ENCODE results near the gene KIRREL2.
A peak's percentile ranks its signal among the peaks of the same experiment; 100 is the strongest.
"Not testable (repeated sequence)": the region's sequence is repeated elsewhere in the genome, so short reads cannot be mapped to it uniquely, and the experiment has no call there.

KIRREL2 gene

GRCh38 chr19:35870798-35871197 lies 14.1 kb downstream of the KIRREL2 start:
- TF ChIP-seq POLR2A (IDR thresholded peaks at IDR 0.05; ENCODE audit: low read length), result no peak
- no peak for TF ChIP-seq GATA1 (IDR thresholded peaks at IDR 0.05; ENCODE audit: low read depth, low read length)
- DNase-seq, result no peak

DNA sequence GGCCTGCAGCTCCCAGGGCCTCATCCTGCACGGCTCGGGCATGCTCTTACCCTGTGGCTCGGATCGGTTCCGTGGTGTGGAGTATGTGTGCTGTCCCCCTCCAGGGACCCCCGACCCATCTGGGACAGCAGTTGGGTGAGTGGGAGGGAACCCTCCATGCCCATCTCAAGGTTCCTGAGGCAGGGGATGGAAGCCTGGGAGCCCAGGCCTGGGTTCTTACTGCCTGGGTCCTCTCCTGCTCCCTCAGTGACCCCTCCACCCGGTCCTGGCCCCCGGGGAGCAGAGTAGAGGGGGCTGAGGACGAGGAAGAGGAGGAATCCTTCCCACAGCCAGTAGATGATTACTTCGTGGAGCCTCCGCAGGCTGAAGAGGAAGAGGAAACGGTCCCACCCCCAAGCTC lies 14.9 kb downstream of the KIRREL2 start:
- TF ChIP-seq POLR2A (IDR thresholded peaks at IDR 0.05; ENCODE audit: low read length), result no peak
- TF ChIP-seq GATA1 (IDR thresholded peaks at IDR 0.05; ENCODE audit: low read depth, low read length), result no peak
- DNase-seq, result no peak

- TF ChIP-seq POLR2A (IDR thresholded peaks at IDR 0.05; ENCODE audit: low read length) (no peak), GATA1 (IDR thresholded peaks at IDR 0.05; ENCODE audit: low read depth, low read length) (no peak)
- DNase-seq, result no peak
Measured at GRCh38 chr19:35872180-35872579, 15.5 kb downstream of the KIRREL2 start.

DNA sequence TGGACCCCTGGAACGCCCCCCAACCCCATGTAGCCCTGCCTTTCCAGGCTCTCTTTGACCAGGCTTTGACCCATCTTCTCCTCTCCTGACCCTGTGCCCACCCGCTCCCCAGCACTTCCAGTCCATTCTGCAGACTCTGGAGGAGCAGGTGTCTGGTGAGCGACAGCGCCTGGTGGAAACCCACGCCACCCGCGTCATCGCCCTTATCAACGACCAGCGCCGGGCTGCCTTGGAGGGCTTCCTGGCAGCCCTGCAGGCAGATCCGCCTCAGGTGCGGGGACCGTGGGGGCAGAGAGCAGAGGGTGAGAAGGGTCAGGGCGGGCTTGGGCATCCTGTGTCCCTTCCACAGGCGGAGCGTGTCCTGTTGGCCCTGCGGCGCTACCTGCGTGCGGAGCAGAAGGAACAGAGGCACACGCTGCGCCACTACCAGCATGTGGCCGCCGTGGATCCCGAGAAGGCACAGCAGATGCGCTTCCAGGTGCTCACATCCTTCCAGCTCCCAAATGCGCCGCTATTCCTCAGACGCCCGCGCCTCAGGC lies 17.8 kb downstream of the KIRREL2 start:
- DNase-seq, result no peak
- TF ChIP-seq GATA1 (IDR thresholded peaks at IDR 0.05; ENCODE audit: low read depth, low read length), result no peak
- TF ChIP-seq POLR2A (IDR thresholded peaks at IDR 0.05; ENCODE audit: low read length), result no peak

DNA sequence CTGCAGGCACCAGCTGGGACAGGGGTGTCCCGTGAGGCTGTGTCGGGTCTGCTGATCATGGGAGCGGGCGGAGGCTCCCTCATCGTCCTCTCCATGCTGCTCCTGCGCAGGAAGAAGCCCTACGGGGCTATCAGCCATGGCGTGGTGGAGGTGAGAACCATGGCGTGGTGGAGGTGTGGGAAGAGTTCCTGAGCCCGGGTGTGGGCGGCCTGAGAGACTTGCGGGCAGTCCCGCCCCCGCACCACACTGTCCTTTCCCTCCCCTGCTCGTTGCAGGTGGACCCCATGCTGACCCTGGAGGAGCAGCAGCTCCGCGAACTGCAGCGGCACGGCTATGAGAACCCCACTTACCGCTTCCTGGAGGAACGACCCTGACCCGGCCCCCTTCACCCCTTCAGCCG lies 22.4 kb downstream of the KIRREL2 start:
- DNase-seq, result no peak
- TF ChIP-seq POLR2A (IDR thresholded peaks at IDR 0.05; ENCODE audit: low read length), result no peak
- TF ChIP-seq GATA1 (IDR thresholded peaks at IDR 0.05; ENCODE audit: low read depth, low read length), result no peak

DNA sequence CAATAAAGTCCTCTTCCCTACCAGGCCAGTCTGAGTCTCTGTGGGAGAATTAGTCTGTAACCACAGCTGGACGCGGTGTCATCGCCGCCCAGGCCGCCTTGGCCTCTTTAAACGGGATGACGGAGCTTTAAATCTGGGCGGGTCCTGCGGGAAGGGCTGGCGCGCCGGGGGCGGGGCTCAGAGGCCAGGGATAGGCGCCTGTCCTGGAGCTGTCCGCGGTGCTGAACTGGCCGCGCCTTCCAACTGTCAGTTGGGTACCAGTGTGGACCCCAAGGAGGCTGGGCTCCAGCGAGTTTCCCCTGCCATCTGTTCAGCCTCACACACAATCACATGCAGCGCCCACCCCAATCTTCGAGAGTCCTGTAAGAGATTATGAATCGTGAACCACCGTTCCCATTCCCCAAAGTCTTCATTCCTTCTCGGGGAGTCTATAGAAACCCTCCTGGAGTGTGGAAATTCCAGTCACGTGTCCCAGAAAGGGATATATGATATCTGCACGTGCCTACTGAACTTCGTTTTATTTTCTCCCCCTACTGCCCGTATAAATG lies 23.1 kb downstream of the KIRREL2 start:
- TF ChIP-seq GATA1 (IDR thresholded peaks at IDR 0.05; ENCODE audit: low read depth, low read length) (no peak), POLR2A (IDR thresholded peaks at IDR 0.05; ENCODE audit: low read length) (no peak)
- DNase-seq, result peak; percentile 85 to 92

DNA sequence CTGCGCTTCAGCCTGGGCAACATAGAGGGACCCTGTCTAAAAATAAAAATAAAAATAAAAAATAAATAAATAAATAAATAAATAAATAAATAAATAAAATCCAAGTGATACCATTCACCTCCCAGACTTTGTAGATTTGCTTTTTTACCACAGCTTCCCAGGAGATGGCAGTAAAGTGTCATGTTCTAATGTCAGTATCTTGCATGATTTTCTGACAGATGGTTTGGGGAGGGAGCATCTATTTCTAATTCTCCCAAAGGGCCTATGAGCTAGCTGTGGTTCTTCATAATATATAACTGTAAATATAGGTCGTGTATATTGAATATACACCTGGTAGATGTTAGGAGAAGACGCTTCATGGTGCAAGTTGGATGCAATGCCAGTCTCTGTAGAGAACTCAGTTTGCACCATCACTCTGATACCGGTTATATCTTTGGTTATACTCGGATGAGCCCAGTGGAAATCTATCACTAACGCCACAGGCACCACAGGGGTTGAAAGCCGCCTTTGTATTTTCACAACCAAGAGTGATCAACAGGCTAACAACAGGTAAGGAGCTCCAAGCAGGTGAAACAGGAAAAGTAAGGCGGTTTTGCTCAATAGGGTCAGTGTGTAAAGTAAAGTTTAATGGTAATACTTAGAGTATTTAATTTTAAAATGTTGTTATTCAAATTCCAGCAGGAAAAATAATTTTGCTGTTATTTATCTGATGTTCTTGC lies 25.6 kb downstream of the KIRREL2 start:
- DNase-seq, result peak; percentile 54 to 63
- TF ChIP-seq POLR2A (IDR thresholded peaks at IDR 0.05; ENCODE audit: low read length) (no peak), GATA1 (IDR thresholded peaks at IDR 0.05; ENCODE audit: low read depth, low read length) (no peak)

DNA sequence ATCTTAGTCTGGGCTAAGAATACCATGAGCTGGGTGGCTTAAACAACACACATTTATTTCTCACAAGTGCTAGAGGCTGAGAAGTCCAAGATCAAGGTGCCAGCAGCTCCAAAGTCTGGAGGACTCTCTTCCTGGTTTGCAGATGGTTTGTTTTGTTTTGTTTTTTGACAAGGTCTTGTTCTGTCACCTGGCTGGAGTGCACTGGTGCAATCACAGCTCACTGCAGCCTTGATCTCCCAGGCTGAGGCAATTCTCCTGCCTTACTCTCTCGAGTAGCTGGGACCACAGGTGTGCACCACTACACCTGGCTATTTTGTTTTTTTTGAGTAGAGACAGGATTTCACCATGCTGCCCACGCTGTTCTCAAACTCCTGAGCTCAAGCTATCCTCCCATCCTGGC lies 27.2 kb downstream of the KIRREL2 start:
- no peak for TF ChIP-seq GATA1 (IDR thresholded peaks at IDR 0.05; ENCODE audit: low read depth, low read length)
- TF ChIP-seq POLR2A (IDR thresholded peaks at IDR 0.05; ENCODE audit: low read length), result no peak
- DNase-seq, result no peak

- TF ChIP-seq GATA1 (IDR thresholded peaks at IDR 0.05; ENCODE audit: low read depth, low read length), result no peak
- TF ChIP-seq POLR2A (IDR thresholded peaks at IDR 0.05; ENCODE audit: low read length), result no peak
- DNase-seq, result no peak
Measured at GRCh38 chr19:35885225-35885738, 28.6 kb downstream of the KIRREL2 start.

- no peak for TF ChIP-seq GATA1 (IDR thresholded peaks at IDR 0.05; ENCODE audit: low read depth, low read length)
- TF ChIP-seq POLR2A (IDR thresholded peaks at IDR 0.05; ENCODE audit: low read length), result no peak
- DNase-seq, result no peak
Measured at GRCh38 chr19:35885904-35886303, 29.2 kb downstream of the KIRREL2 start.

DNA sequence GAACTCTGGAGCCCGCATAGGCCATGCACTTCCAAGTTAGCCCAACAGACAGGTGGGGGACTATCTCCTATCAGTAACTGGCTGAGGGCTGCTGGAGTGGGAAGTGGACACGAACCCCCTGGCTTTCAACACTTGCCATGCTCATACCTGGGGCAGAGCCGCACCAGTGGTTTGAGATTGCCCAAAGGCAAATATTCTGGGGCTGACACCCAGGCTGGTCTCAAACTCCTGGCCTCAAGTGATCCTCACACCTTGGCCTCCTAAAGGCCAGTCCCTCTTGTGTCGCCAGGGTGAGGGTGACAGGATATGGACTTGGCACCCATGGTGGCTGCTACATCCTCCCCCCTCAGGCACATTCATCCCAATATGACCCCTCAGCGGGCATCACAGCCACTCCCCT lies 30.5 kb downstream of the KIRREL2 start:
- no peak for DNase-seq
- TF ChIP-seq POLR2A (IDR thresholded peaks at IDR 0.05; ENCODE audit: low read length) (no peak), GATA1 (IDR thresholded peaks at IDR 0.05; ENCODE audit: low read depth, low read length) (no peak)

GRCh38 chr19:35888398-35888797 lies 31.7 kb downstream of the KIRREL2 start:
- TF ChIP-seq POLR2A (IDR thresholded peaks at IDR 0.05; ENCODE audit: low read length) (no peak), GATA1 (IDR thresholded peaks at IDR 0.05; ENCODE audit: low read depth, low read length) (no peak)
- DNase-seq, result no peak

DNA sequence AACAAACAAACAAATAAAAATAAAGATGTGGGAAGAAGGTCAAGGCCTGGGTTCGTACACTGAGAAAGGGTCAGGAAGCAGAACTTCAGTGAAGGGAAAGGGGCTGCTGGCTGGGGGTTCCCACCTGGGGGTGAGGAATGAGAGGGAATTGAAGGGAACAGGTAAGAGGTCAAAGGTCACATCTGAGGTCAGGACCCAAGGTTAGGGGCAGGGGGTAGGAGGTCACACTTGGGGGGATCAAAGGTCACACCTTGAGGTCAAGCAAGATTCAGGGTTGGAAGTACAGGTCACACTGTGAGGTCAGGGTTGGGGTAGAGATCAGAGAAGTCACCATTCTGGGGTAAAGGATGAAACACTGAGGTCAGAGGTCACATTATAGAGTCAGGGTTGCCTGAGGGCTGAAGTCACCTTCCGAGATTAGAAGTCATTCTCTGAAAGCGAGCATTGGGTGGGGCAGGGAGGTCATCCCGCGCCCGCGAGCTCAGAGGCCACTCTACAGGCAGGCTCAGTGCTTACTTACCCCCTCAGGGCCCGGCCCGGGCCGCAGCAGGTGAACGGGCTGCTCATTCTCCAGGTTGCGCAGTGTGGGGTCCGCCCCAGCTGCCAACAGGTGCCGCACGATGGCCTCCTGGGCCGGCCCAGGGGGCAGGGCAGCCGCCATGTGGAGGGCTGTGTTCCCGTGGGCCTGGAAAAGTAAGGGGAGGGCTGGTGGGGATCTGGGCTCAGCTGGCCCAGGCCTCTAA lies 32.8 kb downstream of the KIRREL2 start:
- TF ChIP-seq POLR2A (IDR thresholded peaks at IDR 0.05; ENCODE audit: low read length), result no peak
- DNase-seq, result no peak

DNA sequence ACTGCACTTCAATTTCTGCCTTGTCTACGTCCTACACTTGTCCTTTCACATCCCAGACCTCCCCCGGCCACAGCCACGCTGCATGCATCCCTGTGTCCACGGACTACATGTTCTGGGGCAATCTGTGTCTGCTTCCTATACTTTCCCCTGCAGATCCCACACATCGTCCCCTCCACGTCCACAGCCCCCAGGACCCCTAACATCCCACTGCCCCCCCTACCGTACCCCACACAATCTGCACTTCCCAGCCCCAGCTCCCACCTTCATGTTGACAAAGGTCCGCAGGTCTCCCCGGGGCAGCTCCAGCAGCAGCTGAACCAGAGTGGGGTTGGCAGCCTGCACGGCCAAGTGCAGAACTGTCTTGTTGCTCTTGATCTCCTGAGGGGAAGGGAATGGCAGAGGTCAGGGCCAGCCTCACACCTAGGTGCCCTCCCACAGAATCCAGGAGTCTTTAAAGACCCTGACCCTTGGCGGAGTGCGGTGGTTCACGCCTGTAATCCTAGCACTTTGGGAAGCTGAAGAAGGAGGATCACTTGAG lies 33.5 kb downstream of the KIRREL2 start:
- no peak for DNase-seq
- TF ChIP-seq GATA1 (IDR thresholded peaks at IDR 0.05; ENCODE audit: low read depth, low read length) (no peak), POLR2A (IDR thresholded peaks at IDR 0.05; ENCODE audit: low read length) (no peak)

DNA sequence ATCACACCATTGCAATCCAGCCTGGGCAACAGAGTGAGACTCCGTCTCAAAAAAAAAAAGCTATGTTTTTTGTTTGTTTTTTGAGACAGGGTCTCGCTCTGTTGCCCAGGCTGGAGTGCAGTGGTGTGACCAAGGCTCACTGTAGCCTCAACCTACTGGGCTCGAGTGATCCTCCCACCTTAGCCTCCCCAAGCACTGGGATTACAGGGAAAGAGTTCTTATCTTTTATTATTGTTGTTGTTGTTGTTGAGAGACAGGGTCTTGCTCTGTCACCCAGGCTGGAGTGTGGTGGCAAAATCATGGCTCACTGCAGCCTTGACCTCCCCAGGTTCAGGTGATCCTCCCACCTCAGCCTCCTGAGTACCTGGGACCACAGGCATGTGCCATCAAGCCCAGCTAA lies 35.1 kb downstream of the KIRREL2 start:
- not testable (repeated sequence) for DNase-seq

Data from erythroblast (primary cell).